GM21529 (cell line): ENCODE data around the gene IRF1.

Source experiments
- ATAC-seq: cut with Tn5 transposase; IDR thresholded peaks from one replicate; pipeline ENCODE4 v1.9.1; 2021; ENCODE audit not compliant: unreplicated experiment

Gene IRF1

GRCh38 chr5:132475987-132476875 is 14.3 kb downstream of the IRF1 start:
- no peak for ATAC-seq

GRCh38 chr5:132475497-132475882 is 15.1 kb downstream of the IRF1 start:
- no peak for ATAC-seq

DNA sequence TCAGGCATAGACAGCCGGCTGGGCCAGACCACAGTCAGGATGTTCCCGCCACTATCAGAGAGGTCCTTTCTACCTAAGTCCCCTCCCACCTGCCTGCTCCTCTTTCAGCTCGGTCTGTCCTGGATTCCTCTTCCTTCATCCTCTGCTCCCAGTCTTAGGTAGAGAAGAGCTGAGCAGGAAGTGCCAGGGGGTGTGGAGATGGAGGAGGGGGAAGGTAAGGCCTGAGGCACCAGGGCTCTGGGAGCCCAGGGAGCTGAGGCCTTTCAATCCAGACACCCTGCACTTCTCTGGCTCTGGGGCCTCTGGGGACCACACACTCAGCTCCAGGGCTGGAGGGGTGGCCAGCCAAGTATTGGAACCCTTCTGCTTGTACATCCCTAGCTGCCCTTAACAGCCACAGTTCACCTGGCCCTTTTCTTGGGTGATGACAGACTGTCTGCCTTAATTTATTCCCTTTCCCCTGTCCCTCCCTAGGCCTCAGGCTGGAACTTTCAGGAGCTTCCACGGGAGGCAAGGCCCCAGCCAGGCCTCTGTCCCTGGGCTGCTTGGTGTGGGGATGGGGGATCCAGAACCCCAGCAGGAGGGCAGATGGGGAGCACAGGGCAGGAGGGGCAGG is 15.6 kb downstream of the IRF1 start:
- ATAC-seq = no peak

GRCh38 chr5:132474131-132474723 is 16.3 kb downstream of the IRF1 start:
- ATAC-seq = no peak

DNA sequence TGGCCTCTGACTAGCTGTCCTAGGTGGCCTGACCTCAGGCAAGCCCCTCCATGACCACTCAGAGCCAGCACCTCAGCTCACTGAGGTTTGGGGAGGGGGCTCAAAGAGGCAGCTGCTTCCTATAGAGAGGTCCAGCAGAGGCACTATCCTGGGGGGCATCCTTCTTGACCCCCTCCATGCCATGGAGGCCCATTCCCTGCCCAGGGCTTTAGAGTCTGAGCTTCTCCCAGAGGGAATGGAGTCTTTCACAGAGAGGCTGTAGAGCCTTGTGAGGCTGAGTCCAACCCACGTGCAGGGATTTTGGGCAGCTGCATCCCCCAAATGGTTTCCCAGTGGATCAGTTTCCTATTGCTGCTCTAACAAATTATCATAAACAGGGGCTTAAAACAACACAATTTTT is 16.9 kb downstream of the IRF1 start:
- no peak for ATAC-seq

DNA sequence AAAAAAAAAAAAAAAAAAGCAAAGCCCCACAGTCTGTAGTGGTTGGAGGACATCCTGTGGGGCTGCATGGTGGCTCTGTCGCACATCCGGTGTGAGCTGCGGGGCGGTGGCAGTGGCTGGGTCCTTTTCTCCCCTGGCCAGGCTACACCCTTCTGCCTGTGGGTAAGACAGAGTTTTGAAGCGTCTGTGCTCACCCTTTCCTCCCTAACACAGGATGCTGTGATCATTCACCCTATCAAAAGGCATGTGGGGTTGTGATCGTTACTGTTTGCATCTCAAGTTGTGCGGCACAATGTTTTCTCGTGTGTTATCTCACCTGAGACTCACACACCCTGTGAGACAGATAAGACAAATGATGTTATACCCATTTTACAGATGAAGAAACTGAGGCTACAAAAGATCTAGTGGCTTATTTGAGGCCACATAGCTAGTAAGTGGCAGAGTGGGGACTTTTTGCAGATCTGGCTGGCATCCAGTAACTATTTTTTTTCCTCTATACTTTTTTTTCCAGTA is 17.5 kb downstream of the IRF1 start:
- peak; percentile 90 for ATAC-seq

DNA sequence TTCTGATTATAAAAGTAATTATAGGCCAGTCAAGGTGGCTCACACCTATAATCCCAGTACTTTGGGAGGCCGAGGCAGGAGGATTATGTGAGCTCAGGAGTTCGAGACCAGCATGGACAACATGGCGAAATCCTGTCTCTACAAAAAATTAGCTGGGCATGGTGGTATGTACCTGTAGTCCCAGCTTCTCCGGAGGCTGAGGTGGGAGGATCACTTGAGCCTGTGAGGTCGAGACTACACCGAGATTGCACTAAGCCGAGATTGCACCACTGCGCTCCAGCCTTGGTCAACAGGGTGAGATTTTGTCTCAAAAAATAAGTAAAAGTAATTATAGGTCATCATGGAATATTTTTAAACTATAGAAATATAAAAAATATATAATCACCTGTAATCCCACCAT is 18.1 kb downstream of the IRF1 start:
- ATAC-seq = no peak

DNA sequence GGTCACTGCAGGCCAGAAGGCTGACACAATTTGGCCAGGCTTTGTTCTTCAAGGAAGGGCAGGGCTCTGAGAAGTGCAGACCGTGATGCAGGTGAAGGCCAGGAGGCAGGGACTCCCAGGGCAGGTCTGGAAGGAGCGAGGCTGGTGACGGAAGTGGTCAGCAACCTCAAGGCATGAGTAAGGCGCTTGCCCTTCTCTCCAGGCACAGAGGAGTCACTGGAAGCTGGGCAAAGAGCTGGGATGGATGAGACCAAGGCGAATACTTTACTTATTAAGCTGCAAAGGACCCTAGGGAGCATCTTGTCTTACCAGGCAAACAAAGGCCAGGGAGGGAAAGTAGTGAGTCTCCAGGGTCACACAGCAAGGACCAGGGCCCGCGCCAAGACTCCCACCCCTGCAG is 18.6 kb downstream of the IRF1 start:
- ATAC-seq = no peak

GRCh38 chr5:132471151-132471907 is 19.2 kb downstream of the IRF1 start:
- no peak for ATAC-seq

DNA sequence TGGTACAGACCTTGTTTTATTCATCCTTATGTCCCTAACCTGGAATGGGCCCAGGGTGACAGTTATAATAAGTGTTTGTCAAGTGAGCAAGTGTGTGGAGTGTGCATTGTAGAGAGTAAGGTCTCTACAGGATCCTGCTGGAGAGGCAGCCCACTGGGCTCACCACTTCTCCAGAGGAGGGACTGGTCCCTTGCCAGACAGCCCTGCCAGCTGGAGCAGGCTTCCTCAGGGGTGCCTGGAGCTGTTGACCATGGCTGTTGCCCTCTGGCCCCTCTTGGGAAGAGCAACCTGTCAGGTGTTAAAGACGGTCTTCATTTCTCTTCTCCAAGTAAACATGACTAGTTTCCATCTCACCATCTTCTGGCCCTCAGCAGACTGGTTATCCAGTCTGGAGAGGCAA is 20.0 kb downstream of the IRF1 start:
- ATAC-seq = no peak

DNA sequence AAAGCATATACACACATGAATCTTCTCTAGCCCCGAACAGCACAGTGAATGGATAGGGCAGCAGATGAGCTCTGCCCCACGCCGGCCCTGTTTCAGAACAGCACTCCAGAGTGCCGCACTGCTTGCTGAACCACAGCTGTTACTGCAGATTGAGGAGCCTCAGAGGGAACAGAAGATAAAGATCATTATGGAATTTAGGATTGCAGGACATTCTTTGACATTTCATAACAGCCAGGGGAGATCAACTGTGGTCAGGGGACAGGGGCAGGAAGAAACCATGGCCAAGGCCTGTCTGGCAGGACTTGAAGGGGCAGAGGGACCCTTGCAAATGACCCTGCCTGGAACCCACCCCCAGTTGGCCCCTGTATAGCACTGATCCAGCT is 20.6 kb downstream of the IRF1 start:
- no peak for ATAC-seq

GRCh38 chr5:132469380-132470009 is 21.1 kb downstream of the IRF1 start:
- ATAC-seq = no peak

- ATAC-seq = no peak
These were observed 21.8 kb downstream of the IRF1 start for GRCh38 chr5:132468656-132469379.

- ATAC-seq = peak; percentile 43
These were observed 23.1 kb downstream of the IRF1 start for GRCh38 chr5:132467287-132467984.

DNA sequence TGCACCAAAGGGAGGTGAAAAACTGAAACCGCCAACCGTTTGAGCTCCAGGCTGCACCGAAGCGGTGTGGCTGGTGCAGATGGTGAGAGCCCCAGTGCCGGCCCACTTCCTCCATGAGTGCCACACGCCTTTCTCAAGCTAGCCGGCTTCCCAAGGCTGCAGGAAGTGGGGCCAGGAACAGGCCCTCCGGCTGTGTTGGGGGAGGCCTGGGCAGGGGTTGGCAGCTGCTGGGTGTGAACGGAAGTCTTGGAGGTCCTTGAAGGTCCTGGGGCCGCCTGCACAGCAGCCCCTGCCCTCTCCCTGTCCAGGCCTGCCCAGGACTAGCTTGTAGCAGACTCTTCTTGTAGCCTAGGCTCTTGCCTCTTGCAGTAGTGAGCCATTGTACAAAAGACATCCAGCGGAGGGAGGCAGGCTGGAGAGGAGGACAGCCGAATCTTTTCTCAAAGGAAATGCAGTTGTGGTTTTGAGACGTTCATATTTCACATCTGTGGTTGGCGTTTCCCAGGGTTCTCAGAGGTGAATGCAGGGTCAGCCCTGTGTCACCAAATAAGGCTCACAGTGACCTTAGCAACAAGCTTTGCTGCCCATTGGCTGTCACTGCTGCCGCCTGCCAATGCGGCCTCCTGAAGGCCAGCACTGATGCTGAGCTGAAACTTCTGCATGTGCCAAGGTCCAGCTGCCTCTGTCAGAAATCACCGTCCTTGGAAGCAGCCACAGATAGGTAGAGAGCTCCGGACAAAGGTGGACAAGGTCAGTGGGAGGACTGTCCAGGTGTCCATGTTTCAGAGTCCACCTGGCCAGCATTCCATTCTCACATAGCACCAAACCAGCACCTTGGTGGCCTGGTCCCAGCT is 23.9 kb downstream of the IRF1 start:
- peak; percentile 62 for ATAC-seq

- ATAC-seq = no peak
These were observed 25.4 kb downstream of the IRF1 start for GRCh38 chr5:132465059-132465707.

DNA sequence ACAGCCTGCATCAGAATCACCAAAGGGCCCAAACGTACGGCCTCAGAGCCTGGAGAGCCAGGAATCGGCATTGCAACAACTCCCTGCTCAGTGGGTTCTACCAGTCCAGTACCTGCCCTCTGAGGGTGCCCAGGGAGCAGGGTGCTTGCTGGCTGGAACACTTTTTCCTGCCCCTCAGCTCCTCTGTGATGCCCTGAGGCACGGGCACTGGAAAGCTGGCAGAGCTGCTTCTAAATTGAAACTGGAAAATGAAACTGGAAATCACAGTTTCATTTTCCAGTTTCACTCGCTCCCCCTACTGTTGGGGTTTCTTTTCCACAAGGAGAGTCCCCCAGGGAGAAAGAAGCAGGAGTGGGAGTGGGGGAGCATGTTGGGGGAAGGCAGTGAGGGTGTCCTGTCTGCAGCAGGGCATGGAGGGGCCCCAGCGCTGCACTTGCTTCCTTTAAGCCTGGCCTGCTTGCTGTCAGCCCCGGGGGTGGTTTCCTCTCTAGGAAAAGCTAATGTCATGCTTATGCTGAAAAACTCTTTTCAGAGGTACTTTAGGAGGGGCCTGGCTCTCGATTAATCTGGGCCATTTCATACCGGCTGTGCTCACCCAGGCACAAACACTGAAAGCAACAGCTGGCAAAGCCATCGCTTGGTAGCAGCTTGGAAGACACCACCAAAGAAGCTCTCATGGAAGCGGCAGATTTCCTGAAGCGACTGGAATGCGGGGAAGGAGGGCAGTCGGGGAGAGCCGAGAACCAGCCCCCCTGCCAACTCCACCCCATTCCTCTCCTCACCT is 26.2 kb downstream of the IRF1 start:
- no peak for ATAC-seq
